B cell (primary cell): Measurements from ENCODE around the gene SETBP1. TPM values are rescaled to one million over a fixed set of nuclear protein-coding genes. Genes with fewer than 3 reads are reported as not detected.

Experiments
- ATAC-seq: fragments of 200-7000 bp; cut with Tn5 transposase; one replicate; pipeline ENCODE4 v1.10.0; 2021; ENCODE audit warnings: low read depth, mild to moderate bottlenecking, moderate number of reproducible peaks, moderate library complexity
- CTCF ChIA-PET: fragments of 350-600 bp; sonication (Branson Sonifier 250); formaldehyde crosslinking; loops from one replicate; lab custom pipeline; 2021; ENCODE audit warnings: antibody characterized with exemption, inconsistent platforms; lab: Charles Lee
- POLR2A ChIA-PET: fragments of 350-600 bp; sonication (Branson Sonifier 250); formaldehyde crosslinking; loops from one replicate; lab custom pipeline; 2021; ENCODE audit warnings: antibody characterized with exemption; lab: Charles Lee
- DNase-seq: peaks from one replicate; pipeline ENCODE4 v3.0.0; 2013
- H2AFZ ChIP-seq: 2 replicates; pipeline ENCODE4 v1.6.1; 2012; ENCODE audit warnings: mild to moderate bottlenecking, low read depth, low read length; ENCODE audit not compliant: insufficient read depth, poor library complexity, severe bottlenecking
- H3K27ac ChIP-seq, 2 donors: 1 replicate in 1 of 2; 2 replicates in 1 of 2; pipeline ENCODE4 v1.5.1; 2012 to 2013; ENCODE audit warnings: low read length in 2 of 2, mild to moderate bottlenecking in 2 of 2, moderate library complexity in 1 of 2
- H3K27me3 ChIP-seq, 4 experiments: fragments of 200-600 bp in 1 of 4; sonication (generic) in 1 of 4; replicated peaks in 1 of 4; 1 replicate in 2 of 4; 2 replicates in 2 of 4; pipeline versions ENCODE4 v1.6.1 to v1.7.0; 2013 to 2016; ENCODE audit warnings: low read length in 3 of 4, mild to moderate bottlenecking in 2 of 4, mixed read lengths in 1 of 4, moderate library complexity in 1 of 4; ENCODE audit not compliant: insufficient read depth in 4 of 4, control insufficient read depth in 3 of 4; ENCODE audit errors: control extremely low read depth in 1 of 4
- H3K36me3 ChIP-seq, 2 experiments: replicated peaks in 1 of 2; 1 replicate in 1 of 2; 2 replicates in 1 of 2; pipeline versions ENCODE4 v1.6.1 to v1.7.1; 2013; ENCODE audit warnings: low read length in 1 of 2; ENCODE audit not compliant: insufficient read depth in 2 of 2, control insufficient read depth in 1 of 2; ENCODE audit errors: control extremely low read depth in 1 of 2, extremely low read depth in 1 of 2
- H3K4me1 ChIP-seq, 2 donors: fragments of 200-600 bp in 1 of 2; sonication (generic) in 1 of 2; 1 replicate in 1 of 2; 2 replicates in 1 of 2; pipeline versions ENCODE4 v1.5.1 to v1.6.1; 2013 to 2017; ENCODE audit warnings: low read length in 2 of 2; ENCODE audit not compliant: control insufficient read depth in 2 of 2, insufficient read depth in 2 of 2
- H3K4me2 ChIP-seq: replicated peaks from 2 replicates; pipeline ENCODE3; 2012; ENCODE audit warnings: mild to moderate bottlenecking, low read depth, low read length; ENCODE audit not compliant: poor library complexity, severe bottlenecking
- H3K4me3 ChIP-seq, 5 experiments: fragments of 200-600 bp in 1 of 5; sonication (generic) in 1 of 5; 1 replicate in 3 of 5; 2 replicates in 2 of 5; pipeline versions ENCODE4 v1.5.1 to v1.7.0; 2011 to 2016; ENCODE audit warnings: low read length in 4 of 5, mild to moderate bottlenecking in 4 of 5, low read depth in 2 of 5, control low read depth in 1 of 5, moderate library complexity in 1 of 5; ENCODE audit not compliant: insufficient read depth in 1 of 5; ENCODE audit errors: control extremely low read depth in 1 of 5, extremely low read depth in 1 of 5
- H3K79me2 ChIP-seq: fragments of 200-600 bp; sonication (generic); one replicate; pipeline ENCODE4 v1.6.0; 2016; ENCODE audit warnings: low read length; ENCODE audit not compliant: control insufficient read depth, insufficient read depth
- H3K9ac ChIP-seq: fragments of 200-600 bp; sonication (generic); 2 replicates; pipeline ENCODE4 v1.6.1; 2017; ENCODE audit warnings: mild to moderate bottlenecking, low read length, moderate library complexity
- H3K9me3 ChIP-seq, 3 donors: one replicate each; pipeline versions ENCODE4 v1.6.1 to v1.7.1; 2013; ENCODE audit warnings: low read length in 2 of 3; ENCODE audit not compliant: control insufficient read depth in 2 of 3, insufficient read depth in 1 of 3; ENCODE audit errors: control extremely low read depth in 1 of 3
- H4K20me1 ChIP-seq: 2 replicates; pipeline ENCODE4 v1.6.0; 2012; ENCODE audit warnings: mild to moderate bottlenecking, low read length; ENCODE audit not compliant: insufficient read depth, control insufficient read depth, poor library complexity, severe bottlenecking
- H3K27ac Mint-ChIP-seq: one replicate; pipeline ENCODE4 v1.8.0; 2021; ENCODE audit warnings: mixed read lengths
- H3K27me3 Mint-ChIP-seq: one replicate; pipeline ENCODE4 v1.8.0; 2021; ENCODE audit warnings: mixed read lengths
- H3K4me1 Mint-ChIP-seq: one replicate; pipeline ENCODE4 v1.8.0; 2021; ENCODE audit warnings: mixed read lengths
- H3K4me3 Mint-ChIP-seq: one replicate; pipeline ENCODE4 v1.8.0; 2021; ENCODE audit warnings: mixed read lengths
- H3K9me3 Mint-ChIP-seq: one replicate; pipeline ENCODE4 v1.8.0; 2022; ENCODE audit warnings: mixed read lengths; ENCODE audit not compliant: insufficient read depth
- CTCF ChIP-seq: fragments of 200-600 bp; IDR thresholded peaks from one replicate; pipeline ENCODE4 v1.8.0; 2022; ENCODE audit warnings: antibody characterized with exemption, mild to moderate bottlenecking
- EZH2 ChIP-seq: IDR thresholded peaks from 2 replicates; pipeline ENCODE4 v1.6.1; 2012; ENCODE audit warnings: borderline replicate concordance, low read depth, mild to moderate bottlenecking, moderate library complexity, low read length; ENCODE audit not compliant: insufficient read depth, poor library complexity, severe bottlenecking
- WGBS: methylation state at CpG from one replicate; pipeline ENCODE4 v1.1.5; 2013; ENCODE audit warnings: missing lambda C conversion rate; ENCODE audit not compliant: insufficient coverage; 5-methylcytosine and 5-hydroxymethylcytosine counted together
- intact Hi-C: fragments of 100-400 bp; cut with micrococcal nuclease; formaldehyde crosslinking; loops from one replicate; pipeline ENCODE4 v1.10.0; 2022
- polyA plus RNA-seq: library from polyadenylated mRNA; depleted of rRNA; stranded (reverse); fragments of >200 nt; gene quantifications from 2 replicates; pipeline ENCODE4 v1.2.3, GENCODE V29; 2012
- total RNA-seq, 2 donors: library from RNA; stranded (reverse); fragments of 120-200 nt in 1 of 2; gene quantifications; 1 replicate in 1 of 2; 2 replicates in 1 of 2; pipeline versions ENCODE4 v1.2.3 to v1.2.4, GENCODE V29; 2013 to 2022

SETBP1 gene
- total and polyA plus RNA-seq, 2 donors (not counting 1 experiment from before 2014, with no cell fraction given): 15.1 to 129 TPM

DNA sequence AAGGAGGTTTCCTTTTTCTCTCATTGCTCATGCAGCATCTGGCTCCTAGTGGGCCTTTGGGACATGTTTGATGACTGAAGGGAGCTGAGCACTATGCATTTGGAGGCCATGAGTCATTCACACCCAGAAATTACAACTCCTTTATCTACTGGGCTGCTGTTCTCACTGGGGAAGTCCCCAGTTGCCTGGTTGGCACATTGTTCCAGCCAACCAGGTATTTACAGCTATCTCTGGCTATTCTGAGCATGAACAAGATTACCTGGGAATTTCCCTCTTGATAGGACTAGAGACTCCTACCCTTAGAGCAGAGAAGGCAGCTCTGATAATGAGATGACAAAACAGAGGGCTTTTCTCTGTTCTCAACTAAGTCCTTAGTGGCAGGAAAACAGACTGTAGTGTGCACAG, 206.5 kb downstream of the SETBP1 start:
- intact Hi-C loops: loop anchor here (1.0 to 5.0 kb wide), 2 partner anchors 45 to 207 kb away; partner anchors contain the start of gene SETBP1
- no peaks in the 10 kb centered on the region for H3K27me3 Mint-ChIP-seq
- Histone ChIP-seq H3K9me3 (peaks cover 0 to 8% (median 0%) of the 10 kb centered on the region in 3 donors), H2AFZ (no peak overlapping the region), H3K79me2 (peaks cover 28% of the 10 kb centered on the region), H3K4me2 (peak overlapping the region; percentile 29), H4K20me1 (no peaks in the 10 kb centered on the region), H3K27ac (peak overlapping the region; percentile 52 to 77), H3K4me1 (peaks cover 35 to 37% of the 10 kb centered on the region in 2 donors), H3K4me3 (no peak overlapping the region), H3K36me3 (peaks cover 0 to 5% of the 10 kb centered on the region in 2 experiments), H3K9ac (no peak overlapping the region), H3K27me3 (no peaks in the 10 kb centered on the region)
- DNase-seq (peak; percentile 49), ATAC-seq (peak; percentile 91)
- TF ChIP-seq EZH2 (no peak), CTCF (no peak)
- H3K27ac Mint-ChIP-seq: peak overlapping the region; percentile 92
- POLR2A ChIA-PET: no interaction called here
- H3K4me3 Mint-ChIP-seq: peak overlapping the region; percentile 42
- CTCF ChIA-PET: interaction anchor here (1.1 kb wide), 1 partner anchor 326 kb away, joined by 3 read pairs; no protein-coding TSS in a partner anchor
- H3K9me3 Mint-ChIP-seq: peaks cover 6% of the 10 kb centered on the region
- peaks cover 49% of the 10 kb centered on the region for H3K4me1 Mint-ChIP-seq

DNA sequence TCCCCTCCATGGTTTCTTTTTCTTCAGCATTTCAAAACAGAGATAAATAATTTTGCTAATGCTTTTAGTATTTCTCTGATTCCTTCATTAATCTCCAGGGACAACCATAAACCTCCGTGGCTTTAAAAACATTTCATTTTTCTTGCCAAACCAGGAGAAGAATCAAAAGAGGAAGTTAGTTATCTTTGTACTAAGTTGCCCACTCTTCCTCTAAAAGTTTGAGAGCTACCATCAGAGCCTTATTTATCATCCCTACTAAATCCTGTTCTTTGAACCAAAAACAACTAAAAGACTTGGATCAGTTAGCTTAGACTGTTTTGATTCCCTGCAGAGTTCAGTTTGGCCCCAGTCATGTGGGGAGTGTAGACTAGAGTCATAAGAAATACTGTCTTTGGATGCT, 208.4 kb downstream of the SETBP1 start:
- ATAC-seq (no peak), DNase-seq (peak; percentile 31)
- H3K27ac Mint-ChIP-seq: peak overlapping the region; percentile 83
- peak overlapping the region; percentile 39 for H3K4me2 ChIP-seq
- no peak overlapping the region for H3K4me3 ChIP-seq
- no peaks in the 10 kb centered on the region for H3K27me3 ChIP-seq
- H3K36me3 ChIP-seq: peaks cover 0 to 5% of the 10 kb centered on the region in 2 experiments
- no peak overlapping the region for H3K4me3 Mint-ChIP-seq
- ChIA-PET CTCF (interaction anchor here (0.6 to 1.1 kb wide), 2 partner anchors 186 to 210 kb away, joined by 3 read pairs; no protein-coding TSS in a partner anchor), POLR2A (no interaction called here)
- H2AFZ ChIP-seq: peak overlapping the region; percentile 14
- H3K9me3 ChIP-seq: peaks cover 0 to 8% (median 0%) of the 10 kb centered on the region in 3 donors
- WGBS: no CpG with 5 or more reads among the region's 1 CpG
- peaks cover 50% of the 10 kb centered on the region for H3K4me1 Mint-ChIP-seq
- TF ChIP-seq CTCF: no peak
- TF ChIP-seq EZH2: no peak
- peaks cover 32% of the 10 kb centered on the region for H3K79me2 ChIP-seq
- H4K20me1 ChIP-seq: no peaks in the 10 kb centered on the region
- peak overlapping the region; percentile 52 to 77 for H3K27ac ChIP-seq
- peaks cover 6% of the 10 kb centered on the region for H3K9me3 Mint-ChIP-seq
- intact Hi-C loops: loop anchor here (5.0 kb wide), 1 partner anchor 47 kb away; no protein-coding TSS in a partner anchor
- H3K4me1 ChIP-seq: peaks cover 37 to 39% of the 10 kb centered on the region in 2 donors
- no peaks in the 10 kb centered on the region for H3K27me3 Mint-ChIP-seq
- peak overlapping the region; percentile 11 for H3K9ac ChIP-seq
